NB4 (cell line): ENCODE data around the gene FABP3.

Experiments used
- MYC ChIP-seq: IDR thresholded peaks from 2 replicates; pipeline ENCODE4 v1.6.1; 2011; ENCODE audit warnings: low read depth, low read length
- POLR2A ChIP-seq: IDR thresholded peaks from 2 replicates; pipeline ENCODE4 v1.6.1; 2011; ENCODE audit warnings: mild to moderate bottlenecking; ENCODE audit not compliant: insufficient read length; ENCODE audit errors: extremely low read depth
- TF ChIP-seq, protein P1 (sequence below): IDR thresholded peaks from one replicate; pipeline ENCODE4 v1.5.1; 2012; ENCODE audit warnings: low read depth, low read length
- TF ChIP-seq, protein P2 (sequence below): IDR thresholded peaks from 2 replicates; pipeline ENCODE4 v1.6.1; 2011; ENCODE audit warnings: low read depth, low read length

DNA sequence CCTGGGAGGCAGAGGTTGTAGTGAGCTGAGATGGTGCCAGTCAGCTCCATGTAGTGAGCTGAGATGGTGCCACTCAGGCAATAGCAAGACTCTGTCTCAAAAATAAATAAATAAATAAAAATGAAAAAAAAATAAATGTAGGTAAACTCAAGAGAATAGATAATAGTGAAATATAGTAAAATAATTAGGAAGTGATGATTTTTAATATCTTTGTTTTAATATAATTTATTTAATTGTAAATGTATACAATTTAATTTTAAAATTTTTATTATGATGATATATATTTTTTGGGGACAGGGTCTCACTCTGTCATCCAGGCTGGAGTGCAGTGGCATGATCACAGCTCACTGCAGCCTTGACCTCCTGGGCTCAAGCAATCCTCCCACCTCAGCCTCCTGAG, 20.6 kb upstream of the FABP3 start:
- TF ChIP-seq, protein P1, sequence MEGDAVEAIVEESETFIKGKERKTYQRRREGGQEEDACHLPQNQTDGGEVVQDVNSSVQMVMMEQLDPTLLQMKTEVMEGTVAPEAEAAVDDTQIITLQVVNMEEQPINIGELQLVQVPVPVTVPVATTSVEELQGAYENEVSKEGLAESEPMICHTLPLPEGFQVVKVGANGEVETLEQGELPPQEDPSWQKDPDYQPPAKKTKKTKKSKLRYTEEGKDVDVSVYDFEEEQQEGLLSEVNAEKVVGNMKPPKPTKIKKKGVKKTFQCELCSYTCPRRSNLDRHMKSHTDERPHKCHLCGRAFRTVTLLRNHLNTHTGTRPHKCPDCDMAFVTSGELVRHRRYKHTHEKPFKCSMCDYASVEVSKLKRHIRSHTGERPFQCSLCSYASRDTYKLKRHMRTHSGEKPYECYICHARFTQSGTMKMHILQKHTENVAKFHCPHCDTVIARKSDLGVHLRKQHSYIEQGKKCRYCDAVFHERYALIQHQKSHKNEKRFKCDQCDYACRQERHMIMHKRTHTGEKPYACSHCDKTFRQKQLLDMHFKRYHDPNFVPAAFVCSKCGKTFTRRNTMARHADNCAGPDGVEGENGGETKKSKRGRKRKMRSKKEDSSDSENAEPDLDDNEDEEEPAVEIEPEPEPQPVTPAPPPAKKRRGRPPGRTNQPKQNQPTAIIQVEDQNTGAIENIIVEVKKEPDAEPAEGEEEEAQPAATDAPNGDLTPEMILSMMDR, result no peak
- TF ChIP-seq POLR2A (no peak), MYC (no peak)
- TF ChIP-seq, protein P2, sequence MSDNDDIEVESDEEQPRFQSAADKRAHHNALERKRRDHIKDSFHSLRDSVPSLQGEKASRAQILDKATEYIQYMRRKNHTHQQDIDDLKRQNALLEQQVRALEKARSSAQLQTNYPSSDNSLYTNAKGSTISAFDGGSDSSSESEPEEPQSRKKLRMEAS, result no peak
